Measurements from ENCODE around the gene ELK4. TPM values are rescaled to one million over a fixed set of nuclear protein-coding genes. Genes with fewer than 3 reads are reported as not detected.

The ELK4 gene
- total and polyA plus RNA-seq, 2 of the 13 experiments (the other 11 are each of a cell fraction or from before 2014, with no cell fraction given) = 8.3 to 13.1 TPM

- TF ChIP-seq ZNF280D (CRISPR knock-in tag; IDR thresholded peaks at IDR 0.05) (no peak), ZNF572 (CRISPR knock-in tag; IDR thresholded peaks at IDR 0.05) (no peak), ZNF614 (CRISPR knock-in tag; IDR thresholded peaks at IDR 0.05; ENCODE audit: borderline replicate concordance) (no peak)
These were observed 11.5 kb downstream of the ELK4 start (continued) for GRCh38 chr1:205620269-205620668.

- POLR2A ChIA-PET = no interaction called here
- 0 out of 2 replicates have a peak, but pooled peaks cover 2% of the 10 kb centered on the region for H4K20me1 ChIP-seq (ENCODE audit: insufficient read depth, low read length)
- intact Hi-C loops (cut with micrococcal nuclease; ENCODE audit: unreplicated experiment) (no loop called here), in situ Hi-C loops (cut with HindIII; ENCODE audit: extremely low pct_ligation_motif_present, low pct_unique_long_range_greater_than_20kb) (no loop called here)
- H3K9ac ChIP-seq (ENCODE audit: insufficient read depth, low read depth, low read length) = no peak overlapping the region
- WGBS (ENCODE audit: low lambda C conversion rate) = 90% methylated on average over 3 of the region's 3 CpGs
- no peak overlapping the region for H2AFZ ChIP-seq (ENCODE audit: low read length)
- no peak overlapping the region for H3K4me3 ChIP-seq (replicated peaks in 1 of 3; ENCODE audit: insufficient read depth in 1 of 3, low read depth in 2 of 3, low read length in 3 of 3)
- H3K27ac ChIP-seq (ENCODE audit: extremely low read length, insufficient read depth, low read length) = no peak overlapping the region
- H3K4me1 ChIP-seq (ENCODE audit: insufficient read depth, low read length) = peaks cover 33% of the 10 kb centered on the region
- H3K36me3 ChIP-seq (replicated peaks in 1 of 2; ENCODE audit: control insufficient read depth in 1 of 2, insufficient read depth in 2 of 2, low read length in 2 of 2) = peaks cover 17 to 61% of the 10 kb centered on the region in 2 experiments
- ATAC-seq (no peak), DNase-seq (ENCODE audit: low spot score) (no peak), FAIRE-seq (no peak)
- H3K79me2 ChIP-seq (ENCODE audit: insufficient read depth, low read length) = peaks cover 6% of the 10 kb centered on the region
- H3K27me3 ChIP-seq (ENCODE audit: control insufficient read depth in 1 of 2, insufficient read depth in 2 of 2, low read length in 2 of 2) = no peaks in the 10 kb centered on the region
- TF ChIP-seq MEIS1 (CRISPR knock-in tag; IDR thresholded peaks at IDR 0.05; ENCODE audit: borderline replicate concordance) (no peak), ZIK1 (CRISPR knock-in tag; IDR thresholded peaks at IDR 0.05; ENCODE audit: borderline replicate concordance, low read depth) (no peak), ZNF263 (CRISPR knock-in tag; IDR thresholded peaks at IDR 0.05) (no peak), AFF4 (CRISPR knock-in tag; IDR thresholded peaks at IDR 0.05) (no peak), ZNF780A (CRISPR knock-in tag; IDR thresholded peaks at IDR 0.05) (no peak)
- no peaks in the 10 kb centered on the region for H3K9me3 ChIP-seq (ENCODE audit: low read length)
- CTCF ChIA-PET (ENCODE audit: low intra/inter-chr PET ratio, low total read pairs) = no interaction called here
- BruUV-seq (replicated peaks) = no TSS peak
- no peak overlapping the region for H3K4me2 ChIP-seq (ENCODE audit: low read depth, low read length)
These were observed 12.4 kb downstream of the ELK4 start for GRCh38 chr1:205619376-205619775.
